WI38 (cell line): ENCODE data around the gene FBN2.

Experiments
- H3K4me3 ChIP-seq: 2 replicates; pipeline ENCODE4 v1.5.1; 2011; ENCODE audit warnings: low read depth, mild to moderate bottlenecking, control low read depth, low read length
- TF ChIP-seq, protein P1 (sequence below): IDR thresholded peaks from 2 replicates; pipeline ENCODE4 v1.5.1; 2012; ENCODE audit warnings: low read depth, mild to moderate bottlenecking, control low read depth, low read length

Gene FBN2

DNA sequence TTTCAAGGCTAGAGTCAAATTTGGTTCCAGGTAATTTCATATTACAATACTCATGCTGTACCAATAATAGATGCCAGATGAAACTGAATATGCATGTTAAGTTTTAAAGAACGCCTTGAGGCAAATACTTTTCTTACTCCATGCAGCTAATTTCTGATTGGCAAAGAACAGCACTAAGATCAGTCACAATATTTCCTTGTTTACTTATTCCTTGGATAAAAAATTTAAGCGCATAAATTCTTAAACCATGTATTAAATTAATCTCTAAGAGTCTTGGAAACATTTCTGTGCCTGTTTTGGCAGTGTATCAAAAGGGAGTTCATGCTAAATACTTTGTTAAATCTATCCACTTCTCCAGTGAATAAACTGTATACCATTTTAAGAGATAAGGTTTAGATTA lies 281.0 kb downstream of the FBN2 start:
- TF ChIP-seq, protein P1, sequence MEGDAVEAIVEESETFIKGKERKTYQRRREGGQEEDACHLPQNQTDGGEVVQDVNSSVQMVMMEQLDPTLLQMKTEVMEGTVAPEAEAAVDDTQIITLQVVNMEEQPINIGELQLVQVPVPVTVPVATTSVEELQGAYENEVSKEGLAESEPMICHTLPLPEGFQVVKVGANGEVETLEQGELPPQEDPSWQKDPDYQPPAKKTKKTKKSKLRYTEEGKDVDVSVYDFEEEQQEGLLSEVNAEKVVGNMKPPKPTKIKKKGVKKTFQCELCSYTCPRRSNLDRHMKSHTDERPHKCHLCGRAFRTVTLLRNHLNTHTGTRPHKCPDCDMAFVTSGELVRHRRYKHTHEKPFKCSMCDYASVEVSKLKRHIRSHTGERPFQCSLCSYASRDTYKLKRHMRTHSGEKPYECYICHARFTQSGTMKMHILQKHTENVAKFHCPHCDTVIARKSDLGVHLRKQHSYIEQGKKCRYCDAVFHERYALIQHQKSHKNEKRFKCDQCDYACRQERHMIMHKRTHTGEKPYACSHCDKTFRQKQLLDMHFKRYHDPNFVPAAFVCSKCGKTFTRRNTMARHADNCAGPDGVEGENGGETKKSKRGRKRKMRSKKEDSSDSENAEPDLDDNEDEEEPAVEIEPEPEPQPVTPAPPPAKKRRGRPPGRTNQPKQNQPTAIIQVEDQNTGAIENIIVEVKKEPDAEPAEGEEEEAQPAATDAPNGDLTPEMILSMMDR: no peak
- no peak overlapping the region for H3K4me3 ChIP-seq

- TF ChIP-seq, protein P1: no peak
- H3K4me3 ChIP-seq: no peak overlapping the region
Observed at GRCh38 chr5:128254789-128255188, 283.3 kb downstream of the FBN2 start.

DNA sequence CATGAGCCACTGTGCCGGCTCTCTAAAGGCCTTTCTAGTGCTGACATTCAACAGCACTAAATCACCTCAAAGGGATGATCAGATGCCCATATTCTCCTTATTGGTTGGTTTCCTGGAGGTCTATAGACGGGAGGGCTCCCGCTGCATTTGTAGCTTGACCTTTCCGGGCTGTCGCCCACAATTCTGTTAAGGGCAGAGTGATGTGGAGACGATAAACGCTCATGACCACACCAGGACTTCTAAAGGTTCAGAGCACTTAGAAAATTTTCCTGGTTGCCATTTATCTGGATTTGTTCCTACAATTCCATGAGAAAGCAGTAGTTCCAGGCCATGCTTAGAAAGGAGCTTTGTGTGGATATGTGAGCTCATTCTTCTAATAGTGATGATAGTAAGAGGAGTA lies 284.2 kb downstream of the FBN2 start:
- TF ChIP-seq, protein P1: no peak
- no peak overlapping the region for H3K4me3 ChIP-seq

GRCh38 chr5:128253161-128253560 lies 284.9 kb downstream of the FBN2 start:
- TF ChIP-seq, protein P1: no peak
- no peak overlapping the region for H3K4me3 ChIP-seq

DNA sequence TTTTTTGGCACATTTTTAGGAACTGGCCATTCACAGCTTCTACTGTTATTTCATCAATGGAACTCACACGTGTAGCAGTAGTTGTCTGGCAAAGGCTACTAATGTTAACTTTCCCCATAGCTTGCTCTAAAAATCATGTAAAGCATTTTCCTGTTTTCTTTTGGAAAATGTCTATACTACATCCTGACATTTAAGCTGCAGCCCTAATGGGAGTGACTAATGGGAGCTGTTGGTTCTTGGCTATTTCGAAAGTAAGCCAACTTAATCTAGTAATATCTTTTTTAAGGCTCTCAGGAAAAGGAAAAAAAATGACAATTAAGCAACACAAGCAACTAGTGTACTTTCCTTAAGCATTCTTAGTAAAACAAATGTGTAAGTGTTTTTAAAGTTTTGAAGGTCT lies 285.3 kb downstream of the FBN2 start:
- TF ChIP-seq, protein P1: no peak

GRCh38 chr5:128252196-128252595 lies 285.8 kb downstream of the FBN2 start:
- H3K4me3 ChIP-seq: no peak overlapping the region
- TF ChIP-seq, protein P1: no peak

More for the DNA sequence above, 285.3 kb downstream of the FBN2 start:
- no peak overlapping the region for H3K4me3 ChIP-seq

GRCh38 chr5:128245974-128246373 lies 292.1 kb downstream of the FBN2 start:
- TF ChIP-seq, protein P1: no peak
- no peak overlapping the region for H3K4me3 ChIP-seq
